ENCODE measurements around the gene BBX. TPM values are rescaled to one million over a fixed set of nuclear protein-coding genes. Genes with fewer than 3 reads are reported as not detected.

The BBX gene
- total and polyA plus RNA-seq, 12 donors, result 4.6 to 49.8 (median 38.0) TPM

DNA sequence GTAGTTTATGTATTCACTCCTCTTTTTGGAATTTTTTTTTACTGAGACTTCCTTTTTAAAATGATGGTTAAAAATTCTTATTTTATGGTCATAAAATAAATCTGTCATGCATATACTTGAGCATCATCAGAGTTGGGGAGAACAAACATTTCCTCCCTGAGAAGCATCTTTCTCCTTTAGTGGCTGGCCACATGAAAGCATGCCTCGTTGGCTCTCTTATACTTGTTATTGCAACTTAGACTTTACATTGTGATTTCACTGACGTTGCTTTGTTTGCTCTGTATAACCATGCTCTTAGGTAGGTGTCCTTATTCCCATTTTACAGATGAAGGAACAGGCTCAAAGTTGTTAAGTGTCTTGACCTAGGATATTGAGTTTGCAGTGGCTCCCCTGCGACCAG is 18.1 kb downstream of the BBX start:
- TF ChIP-seq, protein P1, sequence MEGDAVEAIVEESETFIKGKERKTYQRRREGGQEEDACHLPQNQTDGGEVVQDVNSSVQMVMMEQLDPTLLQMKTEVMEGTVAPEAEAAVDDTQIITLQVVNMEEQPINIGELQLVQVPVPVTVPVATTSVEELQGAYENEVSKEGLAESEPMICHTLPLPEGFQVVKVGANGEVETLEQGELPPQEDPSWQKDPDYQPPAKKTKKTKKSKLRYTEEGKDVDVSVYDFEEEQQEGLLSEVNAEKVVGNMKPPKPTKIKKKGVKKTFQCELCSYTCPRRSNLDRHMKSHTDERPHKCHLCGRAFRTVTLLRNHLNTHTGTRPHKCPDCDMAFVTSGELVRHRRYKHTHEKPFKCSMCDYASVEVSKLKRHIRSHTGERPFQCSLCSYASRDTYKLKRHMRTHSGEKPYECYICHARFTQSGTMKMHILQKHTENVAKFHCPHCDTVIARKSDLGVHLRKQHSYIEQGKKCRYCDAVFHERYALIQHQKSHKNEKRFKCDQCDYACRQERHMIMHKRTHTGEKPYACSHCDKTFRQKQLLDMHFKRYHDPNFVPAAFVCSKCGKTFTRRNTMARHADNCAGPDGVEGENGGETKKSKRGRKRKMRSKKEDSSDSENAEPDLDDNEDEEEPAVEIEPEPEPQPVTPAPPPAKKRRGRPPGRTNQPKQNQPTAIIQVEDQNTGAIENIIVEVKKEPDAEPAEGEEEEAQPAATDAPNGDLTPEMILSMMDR (IDR thresholded peaks at IDR 0.05), result no peak
- intact Hi-C loops (cut with DNase I), result loop anchor here in 4 of 10 donors (5.0 to 10.0 kb wide), 4 partner anchors 266 to 296 kb away; no protein-coding TSS in a partner anchor
- no peaks in the 10 kb centered on the region for H3K4me1 ChIP-seq
- ATAC-seq (no peak), DNase-seq (no peak)
- WGBS, 2 donors, result 91 to 92% methylated on average over 3 of the region's 3 CpGs
- H3K4me3 ChIP-seq, result no peak overlapping the region
- H3K27me3 ChIP-seq, result no peaks in the 10 kb centered on the region
- peaks cover 0 to 5% (median 0%) of the 10 kb centered on the region in 9 donors for H3K36me3 ChIP-seq
- H3K9me3 ChIP-seq, result no peaks in the 10 kb centered on the region
- no peak overlapping the region for H3K27ac ChIP-seq

DNA sequence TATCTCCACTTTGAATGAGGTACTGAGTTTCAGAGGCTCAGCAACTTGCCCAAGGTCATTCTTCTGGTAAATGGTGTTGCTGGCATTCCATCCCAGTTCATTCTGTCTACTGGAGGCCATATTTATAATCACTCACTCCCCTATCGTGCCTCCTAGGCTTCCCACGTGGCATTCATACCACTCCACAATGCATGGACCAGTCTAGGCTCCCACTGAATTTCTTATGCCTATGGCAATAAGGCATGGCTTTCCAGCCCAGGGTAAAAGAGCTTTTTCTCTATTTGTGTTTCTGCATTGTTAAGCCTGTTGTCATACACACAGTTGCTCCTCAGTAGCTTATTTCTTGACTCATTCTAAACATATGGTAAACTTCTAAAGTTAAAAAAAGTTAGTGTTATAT is 19.9 kb downstream of the BBX start:
- H3K27me3 ChIP-seq, result no peaks in the 10 kb centered on the region
- no peaks in the 10 kb centered on the region for H3K4me1 ChIP-seq
- TF ChIP-seq, protein P1 (IDR thresholded peaks at IDR 0.05), result no peak
- WGBS, 2 donors, result 65 to 72% methylated on average over 2 of the region's 2 CpGs
- no peak overlapping the region for H3K4me3 ChIP-seq
- no peak overlapping the region for H3K27ac ChIP-seq
- H3K36me3 ChIP-seq, result peaks cover 0 to 5% (median 0%) of the 10 kb centered on the region in 9 donors
- DNase-seq (no peak), ATAC-seq (no peak)
- no peaks in the 10 kb centered on the region for H3K9me3 ChIP-seq
- intact Hi-C loops (cut with DNase I), result loop anchor here in 4 of 10 donors (5.0 to 10.0 kb wide), 4 partner anchors 268 to 298 kb away; no protein-coding TSS in a partner anchor

DNA sequence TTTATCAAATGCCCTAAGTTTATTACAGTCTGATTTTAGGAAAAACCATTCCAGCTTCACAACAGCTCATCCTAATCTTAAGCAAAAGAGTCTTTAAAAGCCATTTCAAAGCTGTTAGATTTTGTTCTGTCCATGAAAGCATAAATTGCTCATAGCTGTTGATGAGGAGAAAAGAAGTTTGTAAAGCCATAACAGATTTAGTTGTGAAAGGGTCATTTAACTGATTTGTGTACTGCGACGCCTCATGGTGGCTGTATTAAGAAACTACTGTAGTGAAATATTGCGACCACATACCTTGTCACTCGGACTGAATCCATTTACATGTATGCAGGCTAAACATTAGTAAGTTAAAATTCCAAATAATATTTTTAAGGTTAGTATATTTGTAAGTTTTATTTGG is 20.9 kb downstream of the BBX start:
- no peaks in the 10 kb centered on the region for H3K4me1 ChIP-seq
- WGBS, 2 donors, result 78 to 81% methylated on average over 4 of the region's 4 CpGs
- H3K36me3 ChIP-seq, result no peaks in the 10 kb centered on the region
- peaks cover 0 to 3% (median 0%) of the 10 kb centered on the region in 11 donors for H3K9me3 ChIP-seq
- TF ChIP-seq, protein P1 (IDR thresholded peaks at IDR 0.05), result peak in 6 of 9 donors; percentile 28 to 50 (median 30)
- ATAC-seq (no peak), DNase-seq (no peak)
- H3K27ac ChIP-seq, result no peak overlapping the region
- no peaks in the 10 kb centered on the region for H3K27me3 ChIP-seq
- intact Hi-C loops (cut with DNase I), result loop anchor here in 4 of 10 donors (5.0 to 10.0 kb wide), 4 partner anchors 269 to 299 kb away; no protein-coding TSS in a partner anchor
- H3K4me3 ChIP-seq, result no peak overlapping the region

DNA sequence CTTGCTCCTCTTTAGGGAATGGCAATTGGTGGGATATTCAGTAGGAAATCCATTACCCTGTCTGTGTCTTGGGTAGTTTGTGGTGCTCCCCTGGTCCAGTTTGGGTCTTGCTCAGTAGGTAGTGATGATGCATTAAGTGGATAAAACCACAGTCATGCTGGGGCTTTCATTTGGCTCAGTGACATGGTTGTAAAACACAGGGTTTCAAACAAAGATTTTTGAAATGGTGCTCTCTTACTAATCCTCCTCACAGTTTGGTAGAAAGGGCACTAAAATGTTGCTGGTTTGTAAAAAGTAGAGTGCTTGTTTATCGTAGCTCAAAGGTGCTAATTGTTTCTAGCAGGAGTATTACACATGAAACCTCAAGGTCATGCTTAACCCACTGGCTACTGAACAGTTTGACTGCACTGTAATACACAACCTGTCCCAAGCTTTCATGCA is 22.9 kb downstream of the BBX start:
- DNase-seq, result no peak
- TF ChIP-seq, protein P1 (IDR thresholded peaks at IDR 0.05), result no peak
- no peak for ATAC-seq
- intact Hi-C loops (cut with DNase I), result loop anchor here in 4 of 10 donors (5.0 to 10.0 kb wide), 4 partner anchors 271 to 308 kb away; no protein-coding TSS in a partner anchor
- no peaks in the 10 kb centered on the region for H3K36me3 ChIP-seq
- 37 to 42% methylated on average over 1 of the region's 1 CpG for WGBS, 2 donors
- no peak overlapping the region for H3K4me3 ChIP-seq
- H3K27ac ChIP-seq, result no peak overlapping the region
- no peaks in the 10 kb centered on the region for H3K4me1 ChIP-seq
- H3K9me3 ChIP-seq, result peaks cover 0 to 5% (median 0%) of the 10 kb centered on the region in 11 donors
- no peaks in the 10 kb centered on the region for H3K27me3 ChIP-seq
